ENCODE data around the gene CSMD2.

CSMD2 gene

GRCh38 chr1:33588726-33589125, 576.3 kb downstream of the CSMD2 start:
- Histone ChIP-seq H3K4me1 (ENCODE audit: insufficient read depth, low read length) (no peaks in the 10 kb centered on the region), H3K27me3 (ENCODE audit: control insufficient read depth in 1 of 2, insufficient read depth in 2 of 2, low read length in 2 of 2) (no peaks in the 10 kb centered on the region)

GRCh38 chr1:33586795-33587194, 578.2 kb downstream of the CSMD2 start:
- Histone ChIP-seq H3K9ac (ENCODE audit: low read length) (no peak overlapping the region), H3K36me3 (ENCODE audit: insufficient read depth, low read length) (no peaks in the 10 kb centered on the region), H3K4me1 (ENCODE audit: insufficient read depth, low read length) (no peaks in the 10 kb centered on the region), H3K4me3 (ENCODE audit: low read depth in 1 of 2, low read length in 2 of 2) (no peak overlapping the region), H3K27me3 (ENCODE audit: control insufficient read depth in 1 of 2, insufficient read depth in 2 of 2, low read length in 2 of 2) (no peaks in the 10 kb centered on the region), H3K27ac (ENCODE audit: low read depth, low read length) (no peak overlapping the region), H3K9me3 (ENCODE audit: low read length) (no peaks in the 10 kb centered on the region)

More at GRCh38 chr1:33588726-33589125, 576.3 kb downstream of the CSMD2 start:
- no peaks in the 10 kb centered on the region for H3K36me3 ChIP-seq (ENCODE audit: insufficient read depth, low read length)
- no peak overlapping the region for H3K27ac ChIP-seq (ENCODE audit: low read depth, low read length)
- H3K4me3 ChIP-seq (ENCODE audit: low read depth in 1 of 2, low read length in 2 of 2): no peak overlapping the region
- no peak overlapping the region for H3K9ac ChIP-seq (ENCODE audit: low read length)
- H3K9me3 ChIP-seq (ENCODE audit: low read length): no peaks in the 10 kb centered on the region

- Histone ChIP-seq H3K27me3 (ENCODE audit: control insufficient read depth in 1 of 2, insufficient read depth in 2 of 2, low read length in 2 of 2) (no peaks in the 10 kb centered on the region), H3K9ac (ENCODE audit: low read length) (no peak overlapping the region), H3K36me3 (ENCODE audit: insufficient read depth, low read length) (no peaks in the 10 kb centered on the region), H3K4me1 (ENCODE audit: insufficient read depth, low read length) (no peaks in the 10 kb centered on the region), H3K9me3 (ENCODE audit: low read length) (no peaks in the 10 kb centered on the region), H3K27ac (ENCODE audit: low read depth, low read length) (no peak overlapping the region), H3K4me3 (ENCODE audit: low read depth in 1 of 2, low read length in 2 of 2) (no peak overlapping the region)
Observed at GRCh38 chr1:33586106-33586505, 578.9 kb downstream of the CSMD2 start.

- Histone ChIP-seq H3K36me3 (ENCODE audit: insufficient read depth, low read length) (no peaks in the 10 kb centered on the region), H3K9me3 (ENCODE audit: low read length) (no peaks in the 10 kb centered on the region), H3K9ac (ENCODE audit: low read length) (no peak overlapping the region), H3K27ac (ENCODE audit: low read depth, low read length) (no peak overlapping the region), H3K4me1 (ENCODE audit: insufficient read depth, low read length) (no peaks in the 10 kb centered on the region), H3K27me3 (ENCODE audit: control insufficient read depth in 1 of 2, insufficient read depth in 2 of 2, low read length in 2 of 2) (no peaks in the 10 kb centered on the region), H3K4me3 (ENCODE audit: low read depth in 1 of 2, low read length in 2 of 2) (no peak overlapping the region)
Observed at GRCh38 chr1:33583567-33583966, 581.5 kb downstream of the CSMD2 start.

GRCh38 chr1:33578557-33579448, 586.2 kb downstream of the CSMD2 start:
- Histone ChIP-seq H3K4me1 (ENCODE audit: insufficient read depth, low read length) (peaks cover 7% of the 10 kb centered on the region), H3K27me3 (ENCODE audit: control insufficient read depth in 1 of 2, insufficient read depth in 2 of 2, low read length in 2 of 2) (no peaks in the 10 kb centered on the region), H3K9me3 (ENCODE audit: low read length) (no peaks in the 10 kb centered on the region), H3K4me3 (ENCODE audit: low read depth in 1 of 2, low read length in 2 of 2) (no peak overlapping the region), H3K9ac (ENCODE audit: low read length) (no peak overlapping the region), H3K36me3 (ENCODE audit: insufficient read depth, low read length) (no peaks in the 10 kb centered on the region), H3K27ac (ENCODE audit: low read depth, low read length) (no peak overlapping the region)

- Histone ChIP-seq H3K4me1 (ENCODE audit: insufficient read depth, low read length) (peaks cover 7% of the 10 kb centered on the region), H3K9me3 (ENCODE audit: low read length) (no peaks in the 10 kb centered on the region), H3K9ac (ENCODE audit: low read length) (no peak overlapping the region), H3K27ac (ENCODE audit: low read depth, low read length) (no peak overlapping the region), H3K4me3 (ENCODE audit: low read depth in 1 of 2, low read length in 2 of 2) (no peak overlapping the region), H3K27me3 (ENCODE audit: control insufficient read depth in 1 of 2, insufficient read depth in 2 of 2, low read length in 2 of 2) (no peaks in the 10 kb centered on the region), H3K36me3 (ENCODE audit: insufficient read depth, low read length) (no peaks in the 10 kb centered on the region)
Observed at GRCh38 chr1:33577663-33578062, 587.4 kb downstream of the CSMD2 start.

- Histone ChIP-seq H3K4me3 (ENCODE audit: low read depth in 1 of 2, low read length in 2 of 2) (no peak overlapping the region), H3K4me1 (ENCODE audit: insufficient read depth, low read length) (peaks cover 7% of the 10 kb centered on the region), H3K36me3 (ENCODE audit: insufficient read depth, low read length) (no peaks in the 10 kb centered on the region), H3K9ac (ENCODE audit: low read length) (no peak overlapping the region), H3K27ac (ENCODE audit: low read depth, low read length) (no peak overlapping the region), H3K27me3 (ENCODE audit: control insufficient read depth in 1 of 2, insufficient read depth in 2 of 2, low read length in 2 of 2) (no peaks in the 10 kb centered on the region), H3K9me3 (ENCODE audit: low read length) (no peaks in the 10 kb centered on the region)
Observed at GRCh38 chr1:33576821-33577599, 588.0 kb downstream of the CSMD2 start.

- Histone ChIP-seq H3K4me3 (ENCODE audit: low read depth in 1 of 2, low read length in 2 of 2) (no peak overlapping the region), H3K27ac (ENCODE audit: low read depth, low read length) (no peak overlapping the region), H3K9ac (ENCODE audit: low read length) (no peak overlapping the region), H3K4me1 (ENCODE audit: insufficient read depth, low read length) (peaks cover 7% of the 10 kb centered on the region), H3K9me3 (ENCODE audit: low read length) (no peaks in the 10 kb centered on the region), H3K27me3 (ENCODE audit: control insufficient read depth in 1 of 2, insufficient read depth in 2 of 2, low read length in 2 of 2) (no peaks in the 10 kb centered on the region), H3K36me3 (ENCODE audit: insufficient read depth, low read length) (no peaks in the 10 kb centered on the region)
Observed at GRCh38 chr1:33575324-33575879, 589.6 kb downstream of the CSMD2 start.

- no peak overlapping the region for H3K4me3 ChIP-seq (ENCODE audit: low read depth in 1 of 2, low read length in 2 of 2)
- H3K9ac ChIP-seq (ENCODE audit: low read length): no peak overlapping the region
- no peaks in the 10 kb centered on the region for H3K27me3 ChIP-seq (ENCODE audit: control insufficient read depth in 1 of 2, insufficient read depth in 2 of 2, low read length in 2 of 2)
- no peak overlapping the region for H3K27ac ChIP-seq (ENCODE audit: low read depth, low read length)
- H3K4me1 ChIP-seq (ENCODE audit: insufficient read depth, low read length): peaks cover 7% of the 10 kb centered on the region
- H3K9me3 ChIP-seq (ENCODE audit: low read length): no peaks in the 10 kb centered on the region
- no peaks in the 10 kb centered on the region for H3K36me3 ChIP-seq (ENCODE audit: insufficient read depth, low read length)
Observed at GRCh38 chr1:33573661-33574060, 591.4 kb downstream of the CSMD2 start.

- no peak overlapping the region for H3K27ac ChIP-seq (ENCODE audit: low read depth, low read length)
- no peaks in the 10 kb centered on the region for H3K36me3 ChIP-seq (ENCODE audit: insufficient read depth, low read length)
- peaks cover 7% of the 10 kb centered on the region for H3K4me1 ChIP-seq (ENCODE audit: insufficient read depth, low read length)
- H3K9ac ChIP-seq (ENCODE audit: low read length): no peak overlapping the region
- no peaks in the 10 kb centered on the region for H3K27me3 ChIP-seq (ENCODE audit: control insufficient read depth in 1 of 2, insufficient read depth in 2 of 2, low read length in 2 of 2)
- H3K9me3 ChIP-seq (ENCODE audit: low read length): no peaks in the 10 kb centered on the region
- H3K4me3 ChIP-seq (ENCODE audit: low read depth in 1 of 2, low read length in 2 of 2): no peak overlapping the region
Observed at GRCh38 chr1:33572387-33572786, 592.6 kb downstream of the CSMD2 start.

GRCh38 chr1:33569331-33569730, 595.7 kb downstream of the CSMD2 start:
- Histone ChIP-seq H3K4me1 (ENCODE audit: insufficient read depth, low read length) (no peaks in the 10 kb centered on the region), H3K27me3 (ENCODE audit: control insufficient read depth in 1 of 2, insufficient read depth in 2 of 2, low read length in 2 of 2) (no peaks in the 10 kb centered on the region), H3K36me3 (ENCODE audit: insufficient read depth, low read length) (no peaks in the 10 kb centered on the region), H3K9ac (ENCODE audit: low read length) (no peak overlapping the region), H3K27ac (ENCODE audit: low read depth, low read length) (no peak overlapping the region), H3K4me3 (ENCODE audit: low read depth in 1 of 2, low read length in 2 of 2) (no peak overlapping the region), H3K9me3 (ENCODE audit: low read length) (no peaks in the 10 kb centered on the region)
